Stomach (tissue), 9 donors: ENCODE results near the gene RNF115. TPM values are rescaled to one million over a fixed set of nuclear protein-coding genes. Genes with fewer than 3 reads are reported as not detected.

Experiments used
- DNase-seq, 2 donors: peaks; one replicate each; pipeline versions ENCODE4 v3.0.0 to v3.0.0-alpha.2; 2013 to 2019
- H3K27ac ChIP-seq, 5 donors: fragments of 200-600 bp in 4 of 5; sonication (generic) in 4 of 5; one replicate each; pipeline ENCODE4 v1.5.1; 2013 to 2019; ENCODE audit warnings: mild to moderate bottlenecking in 1 of 5, moderate library complexity in 1 of 5
- H3K27me3 ChIP-seq, 3 donors: fragments of 200-600 bp; sonication (generic); one replicate each; pipeline ENCODE4 v1.5.1; 2017 to 2019; ENCODE audit warnings: mixed run types in 1 of 3
- H3K36me3 ChIP-seq, 4 donors: fragments of 200-600 bp; sonication (generic); 1 replicate in 3 of 4; 2 replicates in 1 of 4; pipeline ENCODE4 v1.5.1; 2016 to 2019
- H3K4me1 ChIP-seq, 4 donors: fragments of 200-600 bp; sonication (generic); one replicate each; pipeline ENCODE4 v1.5.1; 2016 to 2019
- H3K4me3 ChIP-seq, 4 donors: fragments of 200-600 bp; sonication (generic) in 3 of 4; one replicate each; pipeline ENCODE4 v1.5.1; 2016 to 2019; ENCODE audit warnings: mild to moderate bottlenecking in 1 of 4
- H3K9me3 ChIP-seq, 4 donors: fragments of 200-600 bp; sonication (generic); one replicate each; pipeline ENCODE4 v1.5.1; 2016 to 2019
- EP300 ChIP-seq: sonication (generic); formaldehyde crosslinking; IDR thresholded peaks from one replicate; pipeline ENCODE4 v1.6.1; 2017; ENCODE audit warnings: antibody characterized with exemption
- POLR2A ChIP-seq, 4 donors: fragments of 450-650 bp; IDR thresholded peaks; one replicate each; pipeline ENCODE4 v1.6.1; 2016; ENCODE audit warnings: antibody characterized with exemption in 4 of 4, control low read depth in 2 of 4, mild to moderate bottlenecking in 1 of 4, moderate library complexity in 1 of 4
- POLR2AphosphoS5 ChIP-seq, 3 donors: sonication (generic); formaldehyde crosslinking; IDR thresholded peaks; one replicate each; pipeline ENCODE4 v1.6.1; 2016; ENCODE audit warnings: antibody characterized with exemption in 3 of 3
- WGBS, 5 donors: extraction: QIAGEN DNeasy Blood & Tissue Kit in 3 of 5; methylation state at CpG; one replicate each; pipeline versions ENCODE4 v1.1.5 to v1.1.7; 2013 to 2018; 5-methylcytosine and 5-hydroxymethylcytosine counted together
- intact Hi-C: fragments of 100-400 bp; cut with DNase I; formaldehyde crosslinking; loops from one replicate; pipeline ENCODE4 v1.15.1; 2023; ENCODE audit warnings: low total_unique reads
- polyA plus RNA-seq, 3 donors: library from polyadenylated mRNA; stranded (reverse); fragments of 200-250 nt; gene quantifications; one replicate each; pipeline ENCODE4 v1.2.3, GENCODE V29; 2013
- total RNA-seq, 5 donors: library from RNA; depleted of rRNA; stranded (reverse); fragments of >200 nt; gene quantifications; one replicate each; pipeline versions ENCODE4 v1.1.0 to v1.2.3, GENCODE V29; 2014 to 2016
- TF ChIP-seq, protein P1 (sequence below), 7 experiments: fragments of 450-650 bp in 4 of 7; fragments of 200-600 bp in 3 of 7; sonication (generic) in 3 of 7; IDR thresholded peaks; one replicate each; pipeline ENCODE4 v1.5.1; 2016 to 2019; ENCODE audit warnings: antibody characterized with exemption in 7 of 7, control low read depth in 2 of 7, mild to moderate bottlenecking in 1 of 7
- donor health status: healthy with polysubstance abuse.
- donor health status: Bipolar disorder and iron deficiency.
- donor health status: healthy.

Gene RNF115
- total and polyA plus RNA-seq, 8 donors = 4.8 to 44.1 (median 12.6) TPM

DNA sequence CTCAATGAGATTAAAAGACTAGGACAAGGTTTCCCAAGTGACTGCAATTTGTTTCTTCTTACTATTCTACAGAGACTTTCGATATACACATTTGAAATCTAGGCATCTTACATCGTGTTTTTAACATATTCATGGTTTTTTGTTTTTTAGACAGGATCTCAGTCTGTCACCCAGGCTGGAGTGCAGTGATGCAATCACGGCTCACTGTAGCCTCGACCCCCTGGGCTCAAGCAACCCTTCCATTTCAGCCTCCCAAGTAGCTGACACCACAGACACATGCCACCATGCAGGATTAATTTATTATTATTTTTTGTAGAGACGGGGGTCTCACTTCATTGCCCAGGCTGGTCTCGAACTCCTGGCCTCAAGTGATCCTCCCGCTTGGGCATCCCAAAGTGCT lies 118.3 kb downstream of the RNF115 start:
- H3K27ac ChIP-seq = no peak overlapping the region

DNA sequence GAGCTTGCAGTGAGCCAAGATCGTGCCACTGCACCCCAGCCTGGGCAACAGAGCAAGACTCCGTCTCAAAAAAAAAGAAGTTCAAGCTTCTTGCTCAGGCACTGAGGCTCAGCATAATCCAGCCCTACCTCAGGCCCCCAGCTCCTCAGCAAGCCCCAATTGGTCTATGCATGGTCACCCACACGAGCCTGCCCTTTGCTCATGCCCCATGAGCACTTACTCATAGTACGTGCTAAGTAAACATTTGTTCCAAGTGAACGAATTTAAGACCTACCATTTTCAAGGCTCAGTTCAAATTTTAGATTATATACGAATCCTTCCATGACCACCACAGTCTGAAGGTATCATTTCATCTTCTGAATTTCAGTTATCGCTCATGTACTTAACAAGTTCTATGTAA lies 121.1 kb downstream of the RNF115 start:
- TF ChIP-seq, protein P1, sequence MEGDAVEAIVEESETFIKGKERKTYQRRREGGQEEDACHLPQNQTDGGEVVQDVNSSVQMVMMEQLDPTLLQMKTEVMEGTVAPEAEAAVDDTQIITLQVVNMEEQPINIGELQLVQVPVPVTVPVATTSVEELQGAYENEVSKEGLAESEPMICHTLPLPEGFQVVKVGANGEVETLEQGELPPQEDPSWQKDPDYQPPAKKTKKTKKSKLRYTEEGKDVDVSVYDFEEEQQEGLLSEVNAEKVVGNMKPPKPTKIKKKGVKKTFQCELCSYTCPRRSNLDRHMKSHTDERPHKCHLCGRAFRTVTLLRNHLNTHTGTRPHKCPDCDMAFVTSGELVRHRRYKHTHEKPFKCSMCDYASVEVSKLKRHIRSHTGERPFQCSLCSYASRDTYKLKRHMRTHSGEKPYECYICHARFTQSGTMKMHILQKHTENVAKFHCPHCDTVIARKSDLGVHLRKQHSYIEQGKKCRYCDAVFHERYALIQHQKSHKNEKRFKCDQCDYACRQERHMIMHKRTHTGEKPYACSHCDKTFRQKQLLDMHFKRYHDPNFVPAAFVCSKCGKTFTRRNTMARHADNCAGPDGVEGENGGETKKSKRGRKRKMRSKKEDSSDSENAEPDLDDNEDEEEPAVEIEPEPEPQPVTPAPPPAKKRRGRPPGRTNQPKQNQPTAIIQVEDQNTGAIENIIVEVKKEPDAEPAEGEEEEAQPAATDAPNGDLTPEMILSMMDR (IDR thresholded peaks at IDR 0.05) = no peak
- TF ChIP-seq EP300 (no peak), POLR2AphosphoS5 (IDR thresholded peaks at IDR 0.05) (no peak), POLR2A (IDR thresholded peaks at IDR 0.05) (no peak)

More for the DNA sequence above, 118.3 kb downstream of the RNF115 start:
- TF ChIP-seq POLR2AphosphoS5 (IDR thresholded peaks at IDR 0.05) (no peak), EP300 (no peak), POLR2A (IDR thresholded peaks at IDR 0.05) (no peak)
- TF ChIP-seq, protein P1 (IDR thresholded peaks at IDR 0.05) = no peak
- H3K4me3 ChIP-seq = no peak overlapping the region
- no peak for DNase-seq
- WGBS, 5 donors = 86 to 94% (median 92%) methylated on average over 7 of the region's 7 CpGs
- no peaks in the 10 kb centered on the region for H3K9me3 ChIP-seq
- intact Hi-C loops = no loop called here
- peaks cover 0 to 6% (median 0%) of the 10 kb centered on the region in 4 donors for H3K4me1 ChIP-seq
- H3K36me3 ChIP-seq = no peaks in the 10 kb centered on the region
- H3K27me3 ChIP-seq = no peaks in the 10 kb centered on the region

DNA sequence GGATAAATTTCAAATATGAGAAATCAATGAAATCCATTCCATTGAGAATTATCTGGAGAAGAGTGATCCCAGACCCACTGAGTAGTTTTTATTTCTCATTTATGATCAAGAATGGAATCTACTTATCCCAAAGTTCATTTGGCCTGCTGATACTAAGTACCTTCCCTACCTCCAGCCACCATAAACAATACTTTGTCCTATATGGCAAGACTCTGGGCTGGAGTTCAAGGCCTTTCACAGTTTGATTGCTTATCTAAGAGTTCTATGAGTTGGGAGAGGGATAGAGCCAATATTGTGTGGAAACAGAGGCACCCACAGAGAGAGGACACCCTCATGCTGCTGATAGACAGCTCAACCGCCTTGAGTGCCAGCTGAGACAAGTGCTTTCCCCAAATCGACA lies 121.8 kb downstream of the RNF115 start:
- TF ChIP-seq POLR2AphosphoS5 (IDR thresholded peaks at IDR 0.05) = no peak
- no peak for TF ChIP-seq EP300
- no peak for TF ChIP-seq POLR2A (IDR thresholded peaks at IDR 0.05)
- TF ChIP-seq, protein P1 (IDR thresholded peaks at IDR 0.05) = no peak
- H3K4me1 ChIP-seq = no peaks in the 10 kb centered on the region
- no peak overlapping the region for H3K27ac ChIP-seq
- no peak for DNase-seq
- H3K9me3 ChIP-seq = no peaks in the 10 kb centered on the region
- no peaks in the 10 kb centered on the region for H3K27me3 ChIP-seq
- H3K4me3 ChIP-seq = no peak overlapping the region
- no peaks in the 10 kb centered on the region for H3K36me3 ChIP-seq
- 74 to 92% (median 85%) methylated on average over 2 of the region's 2 CpGs for WGBS, 5 donors
- intact Hi-C loops = no loop called here

More for the DNA sequence above, 121.1 kb downstream of the RNF115 start:
- H3K36me3 ChIP-seq = no peaks in the 10 kb centered on the region
- peaks cover 0 to 5% (median 0%) of the 10 kb centered on the region in 4 donors for H3K4me1 ChIP-seq
- H3K9me3 ChIP-seq = no peaks in the 10 kb centered on the region
- no peak overlapping the region for H3K4me3 ChIP-seq
- intact Hi-C loops = no loop called here
- H3K27me3 ChIP-seq = no peaks in the 10 kb centered on the region
- no peak for DNase-seq
- WGBS, 5 donors = 84 to 87% (median 86%) methylated on average over 7 of the region's 7 CpGs
- no peak overlapping the region for H3K27ac ChIP-seq

DNA sequence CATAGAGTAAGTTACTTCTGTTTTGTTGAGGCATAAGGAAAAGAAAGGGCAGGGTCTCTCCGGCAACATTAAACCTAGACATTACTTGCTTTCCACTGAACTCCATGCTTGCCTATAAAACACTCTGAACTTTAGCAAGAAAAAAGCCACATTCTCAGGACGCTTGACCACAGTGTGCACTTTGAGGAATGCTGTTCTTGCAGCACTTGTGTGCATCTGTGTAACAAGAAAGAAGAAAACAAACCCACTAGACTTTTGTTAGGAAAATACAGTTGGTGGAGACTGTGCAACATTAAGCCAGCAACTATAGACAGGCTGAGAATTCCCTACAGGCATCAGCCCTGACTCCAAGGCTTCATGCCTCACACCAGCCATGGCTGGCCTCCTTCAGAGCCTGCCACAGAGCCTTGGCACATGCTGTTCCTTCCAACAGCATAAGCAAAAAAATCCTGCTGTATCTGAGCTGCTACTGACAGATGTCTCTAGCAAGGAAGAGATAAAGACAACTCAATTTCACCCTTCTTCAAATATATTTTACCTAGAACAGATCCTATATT lies 122.5 kb downstream of the RNF115 start:
- 74 to 89% (median 86%) methylated on average over 2 of the region's 2 CpGs for WGBS, 5 donors
- DNase-seq = no peak
- H3K4me3 ChIP-seq = no peak overlapping the region
- H3K27me3 ChIP-seq = no peaks in the 10 kb centered on the region
- no peaks in the 10 kb centered on the region for H3K9me3 ChIP-seq
- no peak overlapping the region for H3K27ac ChIP-seq
- no peaks in the 10 kb centered on the region for H3K4me1 ChIP-seq
- no peak for TF ChIP-seq EP300
- no peaks in the 10 kb centered on the region for H3K36me3 ChIP-seq
- intact Hi-C loops = no loop called here

DNA sequence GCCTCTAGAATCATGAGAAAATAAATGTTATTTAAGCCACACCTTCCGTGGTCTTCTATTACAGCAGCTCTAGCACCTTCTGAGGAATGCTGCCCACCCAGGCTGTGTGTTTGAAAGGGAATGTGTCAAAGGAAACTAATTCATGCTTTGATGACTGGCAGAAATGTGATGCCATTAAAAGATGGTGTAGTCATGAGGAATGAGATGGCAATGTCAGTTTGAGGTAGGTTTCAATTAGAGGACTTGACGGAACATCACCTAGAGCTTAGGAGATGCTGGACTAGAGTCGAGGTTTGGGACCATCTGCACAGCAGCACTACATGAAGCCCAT lies 127.3 kb downstream of the RNF115 start:
- Histone ChIP-seq H3K36me3 (no peaks in the 10 kb centered on the region), H3K9me3 (no peaks in the 10 kb centered on the region), H3K4me3 (no peak overlapping the region), H3K4me1 (no peaks in the 10 kb centered on the region), H3K27ac (no peak overlapping the region), H3K27me3 (no peaks in the 10 kb centered on the region)
- WGBS, 5 donors = 86 to 96% (median 91%) methylated on average over 3 of the region's 3 CpGs
- TF ChIP-seq, protein P1 (IDR thresholded peaks at IDR 0.05) = no peak
- no peak for TF ChIP-seq POLR2AphosphoS5 (IDR thresholded peaks at IDR 0.05)
- no peak for TF ChIP-seq EP300
- no peak for TF ChIP-seq POLR2A (IDR thresholded peaks at IDR 0.05)
- intact Hi-C loops = no loop called here
- no peak for DNase-seq
